SK-N-MC (cell line): ENCODE measurements around the gene CCDC159.

ENCODE experiments used
- EZH2 ChIP-seq: fragments of 200-600 bp; sonication (generic); IDR thresholded peaks from one replicate; pipeline ENCODE4 v1.6.1; 2017; ENCODE audit warnings: antibody characterized with exemption
- FOXP2 ChIP-seq: optimal IDR thresholded peaks from 2 replicates; pipeline ENCODE3; 2011; ENCODE audit warnings: mild to moderate bottlenecking, moderate library complexity; ENCODE audit not compliant: insufficient read depth; ENCODE audit errors: extremely low read length, control extremely low read depth
- POLR2AphosphoS5 ChIP-seq: IDR thresholded peaks from 2 replicates; pipeline ENCODE4 v1.6.1; 2012; ENCODE audit warnings: mild to moderate bottlenecking, low read depth, low read length, borderline replicate concordance

DNA sequence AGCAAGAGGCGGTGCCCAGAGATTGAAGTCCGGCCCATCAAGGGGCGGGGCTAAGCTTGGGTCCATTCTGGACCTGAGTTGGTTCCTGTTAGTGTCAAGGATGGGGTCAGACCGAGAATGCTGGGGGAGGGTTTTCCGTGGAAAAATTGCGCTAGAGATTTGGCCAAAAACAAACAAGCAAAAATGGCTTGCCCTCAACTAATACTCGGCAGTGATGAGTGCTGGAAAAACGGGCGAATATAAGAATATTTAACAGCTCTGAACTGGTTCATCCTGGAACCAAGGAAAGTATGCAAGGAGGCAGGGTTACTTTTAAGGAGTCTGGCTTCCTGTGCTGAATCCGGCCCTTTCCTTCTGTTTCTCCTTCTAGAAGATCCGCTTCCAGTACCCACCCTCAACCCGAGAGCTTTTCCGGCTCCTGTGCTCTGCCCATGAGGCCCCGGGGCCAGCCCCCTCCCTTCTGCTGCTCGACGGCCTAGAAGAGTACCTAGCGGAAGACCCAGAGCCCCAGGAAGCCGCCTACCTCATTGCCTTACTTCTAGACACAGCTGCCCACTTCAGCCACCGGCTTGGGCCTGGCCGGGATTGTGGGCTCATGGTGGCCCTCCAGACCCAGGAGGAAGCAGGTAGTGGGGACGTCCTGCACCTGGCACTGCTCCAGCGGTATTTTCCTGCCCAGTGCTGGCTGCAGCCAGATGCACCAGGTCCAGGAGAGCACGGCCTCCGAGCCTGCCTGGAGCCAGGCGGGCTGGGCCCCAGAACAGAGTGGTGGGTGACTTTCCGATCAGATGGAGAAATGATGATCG, 29.0 kb downstream of the CCDC159 start:
- TF ChIP-seq POLR2AphosphoS5 = no peak
- no peak for TF ChIP-seq EZH2
- TF ChIP-seq FOXP2 = no peak
